22Rv1 (cell line): ENCODE data around the gene TAC3.

Experiments used
- ZFX ChIP-seq: fragments of 450-650 bp; IDR thresholded peaks from 2 replicates; pipeline ENCODE4 v1.6.1; 2017; ENCODE audit warnings: antibody characterized with exemption, borderline replicate concordance
- TF ChIP-seq, protein P1 (sequence below): fragments of 450-650 bp; IDR thresholded peaks from 2 replicates; pipeline ENCODE4 v1.5.1; 2017; ENCODE audit warnings: mild to moderate bottlenecking

DNA sequence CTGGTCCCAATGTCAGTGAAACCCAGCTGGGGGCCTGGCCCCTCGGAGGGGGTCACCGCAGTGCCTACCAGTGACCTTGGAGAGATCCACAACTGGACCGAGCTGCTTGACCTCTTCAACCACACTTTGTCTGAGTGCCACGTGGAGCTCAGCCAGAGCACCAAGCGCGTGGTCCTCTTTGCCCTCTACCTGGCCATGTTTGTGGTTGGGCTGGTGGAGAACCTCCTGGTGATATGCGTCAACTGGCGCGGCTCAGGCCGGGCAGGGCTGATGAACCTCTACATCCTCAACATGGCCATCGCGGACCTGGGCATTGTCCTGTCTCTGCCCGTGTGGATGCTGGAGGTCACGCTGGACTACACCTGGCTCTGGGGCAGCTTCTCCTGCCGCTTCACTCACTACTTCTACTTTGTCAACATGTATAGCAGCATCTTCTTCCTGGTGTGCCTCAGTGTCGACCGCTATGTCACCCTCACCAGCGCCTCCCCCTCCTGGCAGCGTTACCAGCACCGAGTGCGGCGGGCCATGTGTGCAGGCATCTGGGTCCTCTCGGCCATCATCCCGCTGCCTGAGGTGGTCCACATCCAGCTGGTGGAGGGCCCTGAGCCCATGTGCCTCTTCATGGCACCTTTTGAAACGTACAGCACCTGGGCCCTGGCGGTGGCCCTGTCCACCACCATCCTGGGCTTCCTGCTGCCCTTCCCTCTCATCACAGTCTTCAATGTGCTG lies 21.0 kb downstream of the TAC3 start:
- TF ChIP-seq, protein P1, sequence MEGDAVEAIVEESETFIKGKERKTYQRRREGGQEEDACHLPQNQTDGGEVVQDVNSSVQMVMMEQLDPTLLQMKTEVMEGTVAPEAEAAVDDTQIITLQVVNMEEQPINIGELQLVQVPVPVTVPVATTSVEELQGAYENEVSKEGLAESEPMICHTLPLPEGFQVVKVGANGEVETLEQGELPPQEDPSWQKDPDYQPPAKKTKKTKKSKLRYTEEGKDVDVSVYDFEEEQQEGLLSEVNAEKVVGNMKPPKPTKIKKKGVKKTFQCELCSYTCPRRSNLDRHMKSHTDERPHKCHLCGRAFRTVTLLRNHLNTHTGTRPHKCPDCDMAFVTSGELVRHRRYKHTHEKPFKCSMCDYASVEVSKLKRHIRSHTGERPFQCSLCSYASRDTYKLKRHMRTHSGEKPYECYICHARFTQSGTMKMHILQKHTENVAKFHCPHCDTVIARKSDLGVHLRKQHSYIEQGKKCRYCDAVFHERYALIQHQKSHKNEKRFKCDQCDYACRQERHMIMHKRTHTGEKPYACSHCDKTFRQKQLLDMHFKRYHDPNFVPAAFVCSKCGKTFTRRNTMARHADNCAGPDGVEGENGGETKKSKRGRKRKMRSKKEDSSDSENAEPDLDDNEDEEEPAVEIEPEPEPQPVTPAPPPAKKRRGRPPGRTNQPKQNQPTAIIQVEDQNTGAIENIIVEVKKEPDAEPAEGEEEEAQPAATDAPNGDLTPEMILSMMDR, result no peak
- no peak for TF ChIP-seq ZFX
